Ovary (tissue), 3 donors: Measurements from ENCODE around the gene EPS8L2.

Experiments used
- EP300 ChIP-seq: sonication (generic); formaldehyde crosslinking; IDR thresholded peaks from one replicate; pipeline ENCODE4 v1.6.1; 2017; ENCODE audit warnings: antibody characterized with exemption
- POLR2A ChIP-seq: fragments of 450-650 bp; IDR thresholded peaks from one replicate; pipeline ENCODE4 v1.6.1; 2017; ENCODE audit warnings: antibody characterized with exemption, mild to moderate bottlenecking, moderate library complexity
- TF ChIP-seq, protein P1 (sequence below), 3 donors: fragments of 450-650 bp in 2 of 3; fragments of 200-600 bp in 1 of 3; IDR thresholded peaks; one replicate each; pipeline versions ENCODE4 v1.5.1 to v1.8.0; 2016 to 2022; ENCODE audit warnings: antibody characterized with exemption in 3 of 3, mild to moderate bottlenecking in 1 of 3
- donor health status: DM: no; HTN: no; CAD: no.

DNA sequence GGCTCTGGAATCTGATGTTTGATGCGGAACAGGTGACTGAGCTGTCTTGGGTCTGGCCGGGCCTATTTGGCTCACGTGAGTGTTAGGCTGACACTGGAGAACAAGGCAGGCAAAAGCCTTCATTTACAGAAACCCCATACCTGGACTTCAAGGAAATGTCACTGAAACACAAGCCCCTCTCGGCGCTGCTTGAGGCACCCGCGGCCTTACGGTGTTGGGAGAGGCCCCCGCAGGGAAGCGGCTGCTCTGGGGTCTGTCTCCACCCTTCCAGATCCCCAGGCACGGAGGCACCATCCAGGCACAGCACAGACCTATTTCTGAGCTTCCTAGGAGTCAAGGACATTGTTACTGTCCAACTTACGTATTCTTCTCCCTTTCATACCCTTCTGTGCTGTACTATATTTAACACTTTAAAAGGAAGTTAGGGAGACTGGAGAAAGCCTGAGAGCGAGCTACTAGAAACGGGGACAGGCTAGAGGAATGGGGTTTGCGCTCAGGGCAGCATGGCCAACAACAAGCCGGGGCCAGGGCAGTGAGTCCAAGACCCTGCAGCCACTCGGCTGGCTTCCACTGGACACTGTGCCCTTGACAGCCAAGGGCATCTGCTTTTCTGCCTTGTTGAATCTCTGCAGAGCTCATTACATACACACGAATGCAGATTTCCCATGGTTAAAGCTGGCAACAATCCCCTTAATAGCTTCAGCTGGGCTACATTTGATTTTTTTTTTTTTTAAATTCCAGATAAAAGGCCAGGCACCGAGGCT is 45.2 kb upstream of the EPS8L2 start:
- TF ChIP-seq, protein P1, sequence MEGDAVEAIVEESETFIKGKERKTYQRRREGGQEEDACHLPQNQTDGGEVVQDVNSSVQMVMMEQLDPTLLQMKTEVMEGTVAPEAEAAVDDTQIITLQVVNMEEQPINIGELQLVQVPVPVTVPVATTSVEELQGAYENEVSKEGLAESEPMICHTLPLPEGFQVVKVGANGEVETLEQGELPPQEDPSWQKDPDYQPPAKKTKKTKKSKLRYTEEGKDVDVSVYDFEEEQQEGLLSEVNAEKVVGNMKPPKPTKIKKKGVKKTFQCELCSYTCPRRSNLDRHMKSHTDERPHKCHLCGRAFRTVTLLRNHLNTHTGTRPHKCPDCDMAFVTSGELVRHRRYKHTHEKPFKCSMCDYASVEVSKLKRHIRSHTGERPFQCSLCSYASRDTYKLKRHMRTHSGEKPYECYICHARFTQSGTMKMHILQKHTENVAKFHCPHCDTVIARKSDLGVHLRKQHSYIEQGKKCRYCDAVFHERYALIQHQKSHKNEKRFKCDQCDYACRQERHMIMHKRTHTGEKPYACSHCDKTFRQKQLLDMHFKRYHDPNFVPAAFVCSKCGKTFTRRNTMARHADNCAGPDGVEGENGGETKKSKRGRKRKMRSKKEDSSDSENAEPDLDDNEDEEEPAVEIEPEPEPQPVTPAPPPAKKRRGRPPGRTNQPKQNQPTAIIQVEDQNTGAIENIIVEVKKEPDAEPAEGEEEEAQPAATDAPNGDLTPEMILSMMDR (IDR thresholded peaks at IDR 0.05) = no peak
- no peak for TF ChIP-seq EP300
- no peak for TF ChIP-seq POLR2A
